GM12878 (cell line): Measurements from ENCODE around the gene FRRS1L. TPM values are rescaled to one million over a fixed set of nuclear protein-coding genes. Genes with fewer than 3 reads are reported as not detected.

Source experiments
- ATAC-seq: fragments of 200-7000 bp; cut with Tn5 transposase; 3 replicates; pipeline ENCODE4 v1.9.1; 2020; ENCODE audit warnings: mild to moderate bottlenecking, moderate library complexity
- BruUV-seq: library from RNA; stranded (reverse); fragments of 400-500 nt; replicated peaks from 2 replicates; lab custom pipeline; 2021; lab: Mats Ljungman, UMichigan
- CTCF ChIA-PET: fragments of 300-600 bp; sonication (Branson Sonifier 250); formaldehyde crosslinking; extraction: SDS; loops from one replicate; lab custom pipeline; 2021; ENCODE audit warnings: inconsistent platforms; lab: Yijun Ruan, JAX
- POLR2A ChIA-PET: fragments of 350-600 bp; formaldehyde crosslinking; extraction: SDS; loops from one replicate; lab custom pipeline; 2021; ENCODE audit warnings: inconsistent platforms; lab: Charles Lee
- RAD21 ChIA-PET: fragments of 300-600 bp; sonication (Branson Sonifier 250); formaldehyde crosslinking; loops from one replicate; lab custom pipeline; 2023; ENCODE audit warnings: antibody characterized with exemption; ENCODE audit not compliant: unreplicated experiment; lab: Charles Lee
- SMC1A ChIA-PET: fragments of 300-600 bp; sonication (Branson Sonifier 250); formaldehyde crosslinking; loops from one replicate; lab custom pipeline; 2023; ENCODE audit not compliant: unreplicated experiment, uncharacterized antibody; lab: Charles Lee
- DNase-seq: peaks from one replicate; pipeline ENCODE4 v3.0.0-alpha.2; 2011; ENCODE audit warnings: low read depth, low spot score
- FAIRE-seq: peaks from 3 replicates; lab custom pipeline; 2011; peaks lifted over from hg19 to GRCh38; lab: Jason Lieb, UNC
- H2AFZ ChIP-seq: 2 replicates; pipeline ENCODE4 v1.6.0; 2011; ENCODE audit warnings: low read depth, low read length, control low read depth; ENCODE audit not compliant: control insufficient read depth
- H3K27ac ChIP-seq: 2 replicates; pipeline ENCODE4 v1.5.1; 2011; ENCODE audit warnings: control low read depth; ENCODE audit not compliant: control insufficient read depth, insufficient read depth
- H3K27me3 ChIP-seq, 2 experiments: replicated peaks in 1 of 2; 2 replicates each; pipeline versions ENCODE4 v1.6.0 to v1.6.1; 2011; ENCODE audit warnings: low read length in 1 of 2; ENCODE audit not compliant: control insufficient read depth in 2 of 2, insufficient read depth in 2 of 2
- H3K36me3 ChIP-seq, 2 experiments: 2 replicates each; pipeline ENCODE4 v1.5.1; 2011; ENCODE audit warnings: low read length in 1 of 2; ENCODE audit not compliant: control insufficient read depth in 2 of 2, insufficient read depth in 2 of 2
- H3K4me1 ChIP-seq: 2 replicates; pipeline ENCODE4 v1.6.1; 2011; ENCODE audit warnings: mild to moderate bottlenecking, low read length, moderate library complexity, mixed read lengths; ENCODE audit not compliant: control insufficient read depth, insufficient read depth
- H3K4me2 ChIP-seq: 2 replicates; pipeline ENCODE4 v1.6.0; 2011; ENCODE audit warnings: control low read depth; ENCODE audit not compliant: control insufficient read depth, insufficient read depth
- H3K4me3 ChIP-seq: fragments of 200-600 bp; sonication (generic); 2 replicates; pipeline ENCODE4 v1.5.1; 2016
- H3K79me2 ChIP-seq: 2 replicates; pipeline ENCODE4 v1.6.0; 2011; ENCODE audit warnings: low read length; ENCODE audit not compliant: control insufficient read depth, insufficient read depth
- H3K9ac ChIP-seq: 2 replicates; pipeline ENCODE4 v1.8.0; 2011; ENCODE audit warnings: low read length, control low read depth, mixed read lengths; ENCODE audit not compliant: control insufficient read depth, insufficient read depth
- H3K9me3 ChIP-seq: replicated peaks from 3 replicates; pipeline ENCODE4 v1.5.1; 2011; ENCODE audit warnings: mild to moderate bottlenecking, low read length; ENCODE audit not compliant: control insufficient read depth, insufficient read depth
- H4K20me1 ChIP-seq: 2 replicates; pipeline ENCODE4 v1.6.0; 2011; ENCODE audit not compliant: control insufficient read depth, insufficient read depth
- EED ChIP-seq: sonication (generic); IDR thresholded peaks from 2 replicates; pipeline ENCODE4 v1.6.1; 2016; ENCODE audit warnings: antibody characterized with exemption, low read depth
- EP300 ChIP-seq, 2 experiments: fragments of 150-350 bp in 1 of 2; IDR thresholded peaks; 2 replicates each; pipeline ENCODE4 v1.6.1; 2011 to 2012; ENCODE audit warnings: low read depth in 2 of 2, low read length in 2 of 2, borderline replicate concordance in 1 of 2, improper control_type of control experiment in 1 of 2, inconsistent platforms in 1 of 2; ENCODE audit not compliant: control insufficient read depth in 1 of 2
- PAX5 ChIP-seq: IDR thresholded peaks from 2 replicates; pipeline ENCODE4 v1.6.1; 2011; ENCODE audit warnings: low read depth, low read length, borderline replicate concordance
- RAD51 ChIP-seq: fragments of 450-650 bp; IDR thresholded peaks from 2 replicates; pipeline ENCODE4 v1.6.1; 2016; ENCODE audit warnings: moderate library complexity, mild to moderate bottlenecking, inconsistent platforms
- SPI1 ChIP-seq: IDR thresholded peaks from 2 replicates; pipeline ENCODE4 v1.6.1; 2011; ENCODE audit warnings: low read depth, mild to moderate bottlenecking, low read length, moderate library complexity, borderline replicate concordance; ENCODE audit not compliant: insufficient read depth
- WGBS: methylation state at CpG from one replicate; pipeline ENCODE4 v1.1.6; 2016; ENCODE audit warnings: low lambda C conversion rate; ENCODE audit not compliant: insufficient replicate concordance, insufficient coverage; ENCODE audit errors: missing lambda C conversion rate; 5-methylcytosine and 5-hydroxymethylcytosine counted together
- in situ Hi-C: fragments of 300-500 bp; cut with MboI; formaldehyde crosslinking; loops from 9 replicates; pipeline ENCODE4 v1.14.3; 2018; ENCODE audit warnings: mixed read lengths
- intact Hi-C: fragments of 100-400 bp; cut with micrococcal nuclease; formaldehyde crosslinking; loops from one replicate; pipeline ENCODE4 v1.14.2; 2022; ENCODE audit not compliant: unreplicated experiment
- polyA plus RNA-seq, 11 experiments: library from polyadenylated mRNA; depleted of rRNA in 4 of 11; unstranded in 6 of 11; stranded (reverse) in 5 of 11; fragments of >200 nt; fragmentation: Nextera tagmentation in 4 of 11; fragmentation: Illumina TruSeq in 1 of 11; extraction: Ambion mirVana in 4 of 11; extraction: Trizol in 1 of 11; gene quantifications; 1 replicate in 1 of 11; 2 replicates in 10 of 11; pipeline versions ENCODE4 v1.2.1 to v1.2.3, GENCODE V29; 2011 to 2016; ENCODE audit warnings: inconsistent platforms in 2 of 11, missing spikeins in 2 of 11, low read depth in 1 of 11
- total RNA-seq, 4 experiments: library from RNA; depleted of rRNA in 3 of 4; stranded (reverse); fragments of >200 nt in 3 of 4; fragmentation: Illumina TruSeq in 1 of 4; extraction: Trizol in 1 of 4; gene quantifications; 2 replicates each; pipeline versions ENCODE4 v1.2.1 to v1.2.3, GENCODE V29; 2013 to 2021
- TF ChIP-seq, protein P1 (sequence below): IDR thresholded peaks from 2 replicates; pipeline ENCODE4 v1.6.1; 2012; ENCODE audit warnings: mild to moderate bottlenecking, low read depth, low read length
- TF ChIP-seq, protein P2 (sequence below): IDR thresholded peaks from 2 replicates; pipeline ENCODE4 v1.6.1; 2012; ENCODE audit warnings: low read depth, low read length, improper control_type of control experiment

Gene FRRS1L
- total and polyA plus RNA-seq, 10 of the 15 experiments (the other 5 are each of a cell fraction or from before 2014, with no cell fraction given): not detected

GRCh38 chr9:109179801-109180523, 12.9 kb upstream of the FRRS1L start:
- 33% methylated on average over 9 of the region's 9 CpGs for WGBS

More at GRCh38 chr9:109179801-109180523, 12.9 kb upstream of the FRRS1L start:
- ChIA-PET POLR2A (no interaction called here), SMC1A (interaction anchor here (0.9 to 1.4 kb wide), 3 partner anchors 166 to 345 kb away, joined by 3 to 4 read pairs (median 4); no protein-coding TSS in a partner anchor), RAD21 (interaction anchor here (1.2 kb wide), 1 partner anchor 10 kb away, joined by 3 read pairs; no protein-coding TSS in a partner anchor), CTCF (interaction anchor here (1.0 kb wide), 1 partner anchor 61 kb away, joined by 3 read pairs; no protein-coding TSS in a partner anchor)
- TF ChIP-seq EED (no peak), PAX5 (no peak), EP300 (IDR thresholded peaks at IDR 0.05; ENCODE audit: borderline replicate concordance in 1 of 2, control insufficient read depth in 1 of 2, low read depth in 2 of 2, low read length in 2 of 2) (no peak), SPI1 (no peak), RAD51 (no peak)
- TF ChIP-seq, protein P1, sequence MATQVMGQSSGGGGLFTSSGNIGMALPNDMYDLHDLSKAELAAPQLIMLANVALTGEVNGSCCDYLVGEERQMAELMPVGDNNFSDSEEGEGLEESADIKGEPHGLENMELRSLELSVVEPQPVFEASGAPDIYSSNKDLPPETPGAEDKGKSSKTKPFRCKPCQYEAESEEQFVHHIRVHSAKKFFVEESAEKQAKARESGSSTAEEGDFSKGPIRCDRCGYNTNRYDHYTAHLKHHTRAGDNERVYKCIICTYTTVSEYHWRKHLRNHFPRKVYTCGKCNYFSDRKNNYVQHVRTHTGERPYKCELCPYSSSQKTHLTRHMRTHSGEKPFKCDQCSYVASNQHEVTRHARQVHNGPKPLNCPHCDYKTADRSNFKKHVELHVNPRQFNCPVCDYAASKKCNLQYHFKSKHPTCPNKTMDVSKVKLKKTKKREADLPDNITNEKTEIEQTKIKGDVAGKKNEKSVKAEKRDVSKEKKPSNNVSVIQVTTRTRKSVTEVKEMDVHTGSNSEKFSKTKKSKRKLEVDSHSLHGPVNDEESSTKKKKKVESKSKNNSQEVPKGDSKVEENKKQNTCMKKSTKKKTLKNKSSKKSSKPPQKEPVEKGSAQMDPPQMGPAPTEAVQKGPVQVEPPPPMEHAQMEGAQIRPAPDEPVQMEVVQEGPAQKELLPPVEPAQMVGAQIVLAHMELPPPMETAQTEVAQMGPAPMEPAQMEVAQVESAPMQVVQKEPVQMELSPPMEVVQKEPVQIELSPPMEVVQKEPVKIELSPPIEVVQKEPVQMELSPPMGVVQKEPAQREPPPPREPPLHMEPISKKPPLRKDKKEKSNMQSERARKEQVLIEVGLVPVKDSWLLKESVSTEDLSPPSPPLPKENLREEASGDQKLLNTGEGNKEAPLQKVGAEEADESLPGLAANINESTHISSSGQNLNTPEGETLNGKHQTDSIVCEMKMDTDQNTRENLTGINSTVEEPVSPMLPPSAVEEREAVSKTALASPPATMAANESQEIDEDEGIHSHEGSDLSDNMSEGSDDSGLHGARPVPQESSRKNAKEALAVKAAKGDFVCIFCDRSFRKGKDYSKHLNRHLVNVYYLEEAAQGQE: no peak
- TF ChIP-seq, protein P2, sequence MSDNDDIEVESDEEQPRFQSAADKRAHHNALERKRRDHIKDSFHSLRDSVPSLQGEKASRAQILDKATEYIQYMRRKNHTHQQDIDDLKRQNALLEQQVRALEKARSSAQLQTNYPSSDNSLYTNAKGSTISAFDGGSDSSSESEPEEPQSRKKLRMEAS: no peak
- peaks cover 9% of the 10 kb centered on the region for H3K4me1 ChIP-seq
- H4K20me1 ChIP-seq: no peaks in the 10 kb centered on the region
- no peaks in the 10 kb centered on the region for H3K79me2 ChIP-seq
- no peaks in the 10 kb centered on the region for H3K9me3 ChIP-seq
- BruUV-seq: no TSS peak
- H3K27me3 ChIP-seq: peaks cover 0 to 3% of the 10 kb centered on the region in 2 experiments; a peak in 1 of 4 replicates
- H3K27ac ChIP-seq: no peak overlapping the region
- no peaks in the 10 kb centered on the region for H3K36me3 ChIP-seq
- DNase-seq (no peak), ATAC-seq (no peak), FAIRE-seq (no peak)
- in situ Hi-C loops: no loop called here
- H3K4me3 ChIP-seq: no peak overlapping the region
- H3K9ac ChIP-seq: no peak overlapping the region
- H3K4me2 ChIP-seq: no peak overlapping the region
- no peak overlapping the region for H2AFZ ChIP-seq
- intact Hi-C loops: loop anchor here (5.0 kb wide), 1 partner anchor 142 kb away; the partner anchor contains the start of gene EPB41L4B
